CD4-positive, alpha-beta T cell (primary cell): Measurements from ENCODE around the gene SLC25A5. TPM values are rescaled to one million over a fixed set of nuclear protein-coding genes. Genes with fewer than 3 reads are reported as not detected.

Experiments
- ATAC-seq: fragments of 200-7000 bp; cut with Tn5 transposase; one replicate; pipeline ENCODE4 v1.10.0; 2022; ENCODE audit warnings: mild to moderate bottlenecking; ENCODE audit not compliant: poor library complexity
- CTCF ChIA-PET: fragments of 350-600 bp; sonication (Branson Sonifier 250); formaldehyde crosslinking; loops from one replicate; lab custom pipeline; 2021; ENCODE audit warnings: antibody characterized with exemption, inconsistent platforms; lab: Charles Lee
- POLR2A ChIA-PET: fragments of 350-600 bp; sonication (Branson Sonifier 250); formaldehyde crosslinking; loops from one replicate; lab custom pipeline; 2021; ENCODE audit warnings: antibody characterized with exemption, inconsistent platforms; lab: Charles Lee
- DNase-seq, 14 experiments: peaks; one replicate each; pipeline ENCODE4 v3.0.0-alpha.2; 2013 to 2020; ENCODE audit warnings: mixed read lengths in 2 of 14
- H3K27ac ChIP-seq, 2 donors: one replicate each; pipeline versions ENCODE4 v1.5.1 to v1.7.0; 2013; ENCODE audit warnings: low read length in 2 of 2, low read depth in 1 of 2, mild to moderate bottlenecking in 1 of 2
- H3K27me3 ChIP-seq, 2 experiments: 1 replicate in 1 of 2; 2 replicates in 1 of 2; pipeline versions ENCODE4 v1.6.1 to v1.7.0; 2013; ENCODE audit warnings: low read length in 2 of 2, control low read depth in 1 of 2, mild to moderate bottlenecking in 1 of 2, moderate library complexity in 1 of 2; ENCODE audit not compliant: insufficient read depth in 2 of 2, control insufficient read depth in 1 of 2
- H3K36me3 ChIP-seq: one replicate; pipeline ENCODE4 v1.6.1; 2013; ENCODE audit warnings: low read length, control low read depth; ENCODE audit not compliant: insufficient read depth
- H3K4me1 ChIP-seq: one replicate; pipeline ENCODE4 v1.6.1; 2013; ENCODE audit warnings: low read length, control low read depth; ENCODE audit not compliant: insufficient read depth
- H3K4me3 ChIP-seq: one replicate; pipeline ENCODE4 v1.5.1; 2013; ENCODE audit warnings: mild to moderate bottlenecking, low read length, moderate library complexity
- H3K9me3 ChIP-seq, 2 experiments: 1 replicate in 1 of 2; 2 replicates in 1 of 2; pipeline versions ENCODE4 v1.6.1 to v1.7.0; 2013; ENCODE audit warnings: low read length in 2 of 2, mild to moderate bottlenecking in 2 of 2, control low read depth in 1 of 2, moderate library complexity in 1 of 2; ENCODE audit not compliant: control insufficient read depth in 1 of 2, insufficient read depth in 1 of 2
- H3K27ac Mint-ChIP-seq: one replicate; pipeline ENCODE4 v1.8.0; 2020; ENCODE audit warnings: mixed read lengths
- H3K27me3 Mint-ChIP-seq: one replicate; pipeline ENCODE4 v1.8.0; 2021; ENCODE audit warnings: mixed read lengths
- H3K36me3 Mint-ChIP-seq: one replicate; pipeline ENCODE4 v1.8.0; 2021; ENCODE audit warnings: low read depth, mixed read lengths
- H3K4me1 Mint-ChIP-seq: one replicate; pipeline ENCODE4 v1.8.0; 2021; ENCODE audit warnings: low read depth, mixed read lengths
- H3K4me3 Mint-ChIP-seq: one replicate; pipeline ENCODE4 v1.8.0; 2020; ENCODE audit warnings: mild to moderate bottlenecking, mixed read lengths
- H3K9me3 Mint-ChIP-seq: one replicate; pipeline ENCODE4 v1.8.0; 2020; ENCODE audit warnings: mixed read lengths
- intact Hi-C, 2 experiments: fragments of 100-400 bp; cut with DNase I in 1 of 2; cut with micrococcal nuclease in 1 of 2; formaldehyde crosslinking; loops; one replicate each; pipeline versions ENCODE4 v1.15.1 to v1.9.0; 2023 to 2025; cut with DNase I, micrococcal nuclease
- total RNA-seq, 174 experiments: library from RNA in 2 of 174; stranded (reverse) in 2 of 174; gene quantifications; one replicate each; pipeline ENCODE4 v1.2.3 and lab custom pipeline; 2021 to 2026
- TF ChIP-seq, protein P1 (sequence below): fragments of 200-600 bp; IDR thresholded peaks from one replicate; pipeline ENCODE4 v1.8.0; 2022; ENCODE audit warnings: antibody characterized with exemption, mild to moderate bottlenecking

Gene SLC25A5
- total RNA-seq, 2 experiments from 2014 or later: 160 to 161 TPM

- CTCF ChIA-PET: no interaction called here
- Histone ChIP-seq H3K9me3 (no peaks in the 10 kb centered on the region), H3K27me3 (no peaks in the 10 kb centered on the region), H3K4me1 (no peaks in the 10 kb centered on the region), H3K27ac (no peak overlapping the region), H3K36me3 (no peaks in the 10 kb centered on the region), H3K4me3 (no peak overlapping the region)
- H3K4me3 Mint-ChIP-seq: no peak overlapping the region
- H3K9me3 Mint-ChIP-seq: no peaks in the 10 kb centered on the region
- TF ChIP-seq, protein P1, sequence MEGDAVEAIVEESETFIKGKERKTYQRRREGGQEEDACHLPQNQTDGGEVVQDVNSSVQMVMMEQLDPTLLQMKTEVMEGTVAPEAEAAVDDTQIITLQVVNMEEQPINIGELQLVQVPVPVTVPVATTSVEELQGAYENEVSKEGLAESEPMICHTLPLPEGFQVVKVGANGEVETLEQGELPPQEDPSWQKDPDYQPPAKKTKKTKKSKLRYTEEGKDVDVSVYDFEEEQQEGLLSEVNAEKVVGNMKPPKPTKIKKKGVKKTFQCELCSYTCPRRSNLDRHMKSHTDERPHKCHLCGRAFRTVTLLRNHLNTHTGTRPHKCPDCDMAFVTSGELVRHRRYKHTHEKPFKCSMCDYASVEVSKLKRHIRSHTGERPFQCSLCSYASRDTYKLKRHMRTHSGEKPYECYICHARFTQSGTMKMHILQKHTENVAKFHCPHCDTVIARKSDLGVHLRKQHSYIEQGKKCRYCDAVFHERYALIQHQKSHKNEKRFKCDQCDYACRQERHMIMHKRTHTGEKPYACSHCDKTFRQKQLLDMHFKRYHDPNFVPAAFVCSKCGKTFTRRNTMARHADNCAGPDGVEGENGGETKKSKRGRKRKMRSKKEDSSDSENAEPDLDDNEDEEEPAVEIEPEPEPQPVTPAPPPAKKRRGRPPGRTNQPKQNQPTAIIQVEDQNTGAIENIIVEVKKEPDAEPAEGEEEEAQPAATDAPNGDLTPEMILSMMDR: no peak
- intact Hi-C loops: no loop called here
- ATAC-seq: no peak
- POLR2A ChIA-PET: no interaction called here
- no peaks in the 10 kb centered on the region for H3K4me1 Mint-ChIP-seq
- no peaks in the 10 kb centered on the region for H3K27me3 Mint-ChIP-seq
- H3K36me3 Mint-ChIP-seq: no peaks in the 10 kb centered on the region
- H3K27ac Mint-ChIP-seq: no peak overlapping the region
- no peak for DNase-seq
Observed at GRCh38 chrX:119421016-119421705, 47.1 kb upstream of the SLC25A5 start.

GRCh38 chrX:119423631-119424030 lies 44.6 kb upstream of the SLC25A5 start:
- H3K9me3 Mint-ChIP-seq: no peaks in the 10 kb centered on the region
- intact Hi-C loops: no loop called here
- DNase-seq (peak in 2 of 14 experiments; percentile 2 to 13), ATAC-seq (no peak)
- ChIA-PET CTCF (no interaction called here), POLR2A (interaction anchor here (0.6 kb wide), 1 partner anchor 26 kb away, joined by 4 read pairs; no protein-coding TSS in a partner anchor)
- no peaks in the 10 kb centered on the region for H3K9me3 ChIP-seq
- H3K4me1 Mint-ChIP-seq: peaks cover 13% of the 10 kb centered on the region
- H3K4me1 ChIP-seq: peaks cover 4% of the 10 kb centered on the region
- no peaks in the 10 kb centered on the region for H3K36me3 Mint-ChIP-seq
- H3K27me3 ChIP-seq: no peaks in the 10 kb centered on the region
- H3K27ac ChIP-seq: no peak overlapping the region
- H3K4me3 Mint-ChIP-seq: no peak overlapping the region
- TF ChIP-seq, protein P1: no peak
- no peak overlapping the region for H3K27ac Mint-ChIP-seq
- no peaks in the 10 kb centered on the region for H3K36me3 ChIP-seq
- H3K4me3 ChIP-seq: no peak overlapping the region
- H3K27me3 Mint-ChIP-seq: no peaks in the 10 kb centered on the region

DNA sequence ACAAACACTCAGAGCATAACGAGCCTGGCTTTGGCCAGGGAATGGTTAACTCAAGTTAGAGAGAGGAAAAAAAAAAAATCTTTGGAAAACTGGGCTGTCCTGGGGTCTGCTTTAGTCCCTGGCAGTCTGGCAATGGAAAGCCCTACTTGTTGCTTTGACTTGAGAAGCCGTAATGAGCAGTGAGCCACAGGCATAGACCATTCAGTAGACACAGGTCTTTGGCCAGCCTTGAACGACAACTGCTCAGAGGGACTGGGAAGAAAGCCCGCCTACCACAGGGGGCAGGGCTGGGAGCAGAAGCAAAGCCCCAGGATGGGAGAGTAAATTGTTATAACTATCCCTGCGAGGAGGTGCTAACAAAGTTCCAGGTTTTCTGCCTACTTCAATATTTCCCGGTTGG lies 43.2 kb upstream of the SLC25A5 start:
- H3K4me3 Mint-ChIP-seq: no peak overlapping the region
- Histone ChIP-seq H3K27ac (no peak overlapping the region), H3K36me3 (no peaks in the 10 kb centered on the region), H3K9me3 (no peaks in the 10 kb centered on the region), H3K4me1 (peaks cover 4% of the 10 kb centered on the region), H3K27me3 (no peaks in the 10 kb centered on the region), H3K4me3 (no peak overlapping the region)
- DNase-seq: no peak
- peaks cover 13% of the 10 kb centered on the region for H3K4me1 Mint-ChIP-seq
- TF ChIP-seq, protein P1: no peak
- intact Hi-C loops: no loop called here
- no peaks in the 10 kb centered on the region for H3K27me3 Mint-ChIP-seq
- ATAC-seq: no peak
- H3K36me3 Mint-ChIP-seq: no peaks in the 10 kb centered on the region
- ChIA-PET POLR2A (no interaction called here), CTCF (no interaction called here)
- H3K27ac Mint-ChIP-seq: no peak overlapping the region
- H3K9me3 Mint-ChIP-seq: no peaks in the 10 kb centered on the region
